K562 (cell line): ENCODE results near the gene PLD6. TPM values are rescaled to one million over a fixed set of nuclear protein-coding genes. Genes with fewer than 3 reads are reported as not detected.

ENCODE experiments used
- NFXL1 ChIP-seq: fragments of 450-650 bp; formaldehyde crosslinking; IDR thresholded peaks from 2 replicates; pipeline ENCODE4 v1.4.0; 2021; ENCODE audit warnings: mild to moderate bottlenecking
- NUFIP1 ChIP-seq: fragments of 450-650 bp; IDR thresholded peaks from 2 replicates; pipeline ENCODE4 v1.6.1; 2018; ENCODE audit not compliant: partially characterized antibody
- PHF21A ChIP-seq: fragments of 450-650 bp; IDR thresholded peaks from 2 replicates; pipeline ENCODE4 v1.6.1; 2017; ENCODE audit warnings: low read depth, borderline replicate concordance
- RBM15 ChIP-seq: fragments of 200-400 bp; formaldehyde crosslinking; IDR thresholded peaks from 2 replicates; pipeline ENCODE4 v1.6.1; 2018; ENCODE audit warnings: mild to moderate bottlenecking, low read length, moderate library complexity; ENCODE audit not compliant: insufficient read depth
- SIX5 ChIP-seq, 2 experiments: IDR thresholded peaks; 2 replicates each; pipeline ENCODE4 v1.6.1; 2011; ENCODE audit warnings: low read length in 2 of 2, borderline replicate concordance in 1 of 2, low read depth in 1 of 2, mild to moderate bottlenecking in 1 of 2, moderate library complexity in 1 of 2; ENCODE audit not compliant: insufficient read depth in 1 of 2
- TBP ChIP-seq: optimal IDR thresholded peaks from 2 replicates; pipeline ENCODE3; 2011; ENCODE audit warnings: low read depth, low read length, improper control_type of control experiment
- ZNF217 ChIP-seq: sonication (generic); formaldehyde crosslinking; IDR thresholded peaks from 2 replicates; pipeline ENCODE4 v1.8.0; 2022; ENCODE audit warnings: mild to moderate bottlenecking, missing genetic modification reagents
- ZNF274 ChIP-seq: IDR thresholded peaks from 2 replicates; pipeline ENCODE4 v1.6.1; 2011; ENCODE audit warnings: low read depth, mild to moderate bottlenecking, low read length, moderate library complexity, borderline replicate concordance
- ZNF586 ChIP-seq: fragments of 450-650 bp; formaldehyde crosslinking; conservative IDR thresholded peaks from 2 replicates; pipeline ENCODE4 v1.4.0; 2020; ENCODE audit warnings: mild to moderate bottlenecking, moderate library complexity
- ZNF695 ChIP-seq: fragments of 450-650 bp; formaldehyde crosslinking; IDR thresholded peaks from 2 replicates; pipeline ENCODE4 v1.4.0; 2020; ENCODE audit warnings: mild to moderate bottlenecking, moderate library complexity
- ZNF696 ChIP-seq: fragments of 250-450 bp; sonication (Bioruptor Pico); conservative IDR thresholded peaks from 2 replicates; pipeline ENCODE4 v1.4.0; 2020; ENCODE audit warnings: mild to moderate bottlenecking, moderate library complexity
- ZNF699 ChIP-seq: fragments of 250-450 bp; sonication (Bioruptor Pico); IDR thresholded peaks from 2 replicates; pipeline ENCODE4 v1.8.0; 2021; ENCODE audit warnings: mild to moderate bottlenecking, moderate library complexity; ENCODE audit not compliant: insufficient replicate concordance
- ZSCAN32 ChIP-seq: fragments of 450-650 bp; formaldehyde crosslinking; IDR thresholded peaks from 2 replicates; pipeline ENCODE4 v1.4.0; 2020; ENCODE audit warnings: mild to moderate bottlenecking, moderate library complexity
- polyA plus RNA-seq, 8 experiments: library from polyadenylated mRNA; depleted of rRNA in 4 of 8; stranded (reverse) in 5 of 8; unstranded in 3 of 8; fragments of >200 nt; fragmentation: Nextera tagmentation in 2 of 8; fragmentation: Illumina TruSeq in 1 of 8; extraction: Ambion mirVana in 2 of 8; extraction: Trizol in 1 of 8; gene quantifications; 2 replicates each; pipeline versions ENCODE4 v1.2.1 to v1.2.3, GENCODE V29; 2011 to 2014; ENCODE audit warnings: inconsistent platforms in 1 of 8, missing spikeins in 1 of 8
- total RNA-seq, 7 experiments: library from RNA; depleted of rRNA in 6 of 7; stranded (reverse); fragments of >200 nt in 6 of 7; fragmentation: Illumina TruSeq in 2 of 7; extraction: Trizol in 2 of 7; gene quantifications; 2 replicates each; pipeline versions ENCODE4 v1.2.1 to v1.2.3, GENCODE V29; 2011 to 2021; ENCODE audit warnings: low replicate concordance in 1 of 7
- TF ChIP-seq, protein P1 (sequence below): fragments of 250-450 bp; sonication (Bioruptor Pico); IDR thresholded peaks from 2 replicates; pipeline ENCODE4 v1.5.0; 2020; ENCODE audit warnings: mild to moderate bottlenecking, borderline replicate concordance
- TF ChIP-seq, protein P2 (sequence below): fragments of 150-350 bp; IDR thresholded peaks from 2 replicates; pipeline ENCODE4 v1.6.1; 2014; ENCODE audit warnings: low read depth, mild to moderate bottlenecking, low read length, borderline replicate concordance
- TF ChIP-seq, protein P3 (sequence below): sonication (generic); IDR thresholded peaks from 2 replicates; pipeline ENCODE4 v1.6.1; 2016
- TF ChIP-seq, protein P4 (sequence below): sonication (generic); formaldehyde crosslinking; IDR thresholded peaks from 2 replicates; pipeline ENCODE4 v1.8.1; 2022; ENCODE audit warnings: missing genetic modification reagents
- TF ChIP-seq, protein P5 (sequence below): fragments of 450-650 bp; IDR thresholded peaks from one replicate; pipeline ENCODE4 v1.6.1; 2018; ENCODE audit warnings: mild to moderate bottlenecking, moderate library complexity; ENCODE audit not compliant: partially characterized antibody

PLD6 gene
- total and polyA plus RNA-seq, 9 of the 15 experiments (the other 6 are each of a cell fraction or from before 2014, with no cell fraction given), result 3.6 to 15.6 (median 10.0) TPM

DNA sequence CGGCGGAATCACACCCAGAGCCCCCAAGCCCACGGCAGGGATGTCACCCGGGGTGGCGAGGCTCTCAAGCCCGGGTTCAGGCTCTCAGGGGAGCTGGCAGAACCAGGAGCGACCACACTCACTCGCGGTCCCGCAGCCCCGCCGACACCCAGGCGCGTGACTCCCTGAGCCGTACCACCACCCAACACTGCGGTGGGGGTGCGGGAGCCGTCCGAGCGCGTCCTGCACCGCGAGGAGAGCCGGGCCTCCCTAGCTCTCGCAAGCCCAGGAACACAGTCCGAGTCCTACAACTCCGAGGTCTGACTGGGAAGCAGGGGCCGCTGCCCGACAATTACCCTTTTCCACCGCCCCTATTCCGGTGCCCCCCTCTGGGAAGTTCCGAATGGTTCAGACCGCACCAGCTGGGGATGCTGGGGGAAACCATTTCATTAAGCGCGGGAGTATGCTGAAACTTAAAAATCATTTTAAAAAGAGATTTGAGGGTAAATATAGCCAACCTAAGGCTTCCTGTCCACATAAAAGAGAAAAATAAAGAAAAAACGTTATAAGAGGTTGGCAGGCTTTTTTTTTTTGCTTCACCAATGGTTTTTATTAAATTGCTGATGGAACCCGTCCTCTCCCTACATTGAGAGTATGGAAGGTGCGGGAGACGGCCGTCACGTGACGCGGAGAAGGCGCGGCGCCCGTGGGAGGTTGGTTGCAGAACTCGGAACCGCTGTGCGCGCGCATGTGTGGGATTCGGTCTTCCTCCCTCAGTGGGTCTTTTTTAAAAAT is 31.1 kb upstream of the PLD6 start, which contains the start of gene FLCN (continued):
- TF ChIP-seq, protein P1, sequence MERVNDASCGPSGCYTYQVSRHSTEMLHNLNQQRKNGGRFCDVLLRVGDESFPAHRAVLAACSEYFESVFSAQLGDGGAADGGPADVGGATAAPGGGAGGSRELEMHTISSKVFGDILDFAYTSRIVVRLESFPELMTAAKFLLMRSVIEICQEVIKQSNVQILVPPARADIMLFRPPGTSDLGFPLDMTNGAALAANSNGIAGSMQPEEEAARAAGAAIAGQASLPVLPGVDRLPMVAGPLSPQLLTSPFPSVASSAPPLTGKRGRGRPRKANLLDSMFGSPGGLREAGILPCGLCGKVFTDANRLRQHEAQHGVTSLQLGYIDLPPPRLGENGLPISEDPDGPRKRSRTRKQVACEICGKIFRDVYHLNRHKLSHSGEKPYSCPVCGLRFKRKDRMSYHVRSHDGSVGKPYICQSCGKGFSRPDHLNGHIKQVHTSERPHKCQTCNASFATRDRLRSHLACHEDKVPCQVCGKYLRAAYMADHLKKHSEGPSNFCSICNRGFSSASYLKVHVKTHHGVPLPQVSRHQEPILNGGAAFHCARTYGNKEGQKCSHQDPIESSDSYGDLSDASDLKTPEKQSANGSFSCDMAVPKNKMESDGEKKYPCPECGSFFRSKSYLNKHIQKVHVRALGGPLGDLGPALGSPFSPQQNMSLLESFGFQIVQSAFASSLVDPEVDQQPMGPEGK (CRISPR knock-in tag), result no peak
- TF ChIP-seq, protein P2, sequence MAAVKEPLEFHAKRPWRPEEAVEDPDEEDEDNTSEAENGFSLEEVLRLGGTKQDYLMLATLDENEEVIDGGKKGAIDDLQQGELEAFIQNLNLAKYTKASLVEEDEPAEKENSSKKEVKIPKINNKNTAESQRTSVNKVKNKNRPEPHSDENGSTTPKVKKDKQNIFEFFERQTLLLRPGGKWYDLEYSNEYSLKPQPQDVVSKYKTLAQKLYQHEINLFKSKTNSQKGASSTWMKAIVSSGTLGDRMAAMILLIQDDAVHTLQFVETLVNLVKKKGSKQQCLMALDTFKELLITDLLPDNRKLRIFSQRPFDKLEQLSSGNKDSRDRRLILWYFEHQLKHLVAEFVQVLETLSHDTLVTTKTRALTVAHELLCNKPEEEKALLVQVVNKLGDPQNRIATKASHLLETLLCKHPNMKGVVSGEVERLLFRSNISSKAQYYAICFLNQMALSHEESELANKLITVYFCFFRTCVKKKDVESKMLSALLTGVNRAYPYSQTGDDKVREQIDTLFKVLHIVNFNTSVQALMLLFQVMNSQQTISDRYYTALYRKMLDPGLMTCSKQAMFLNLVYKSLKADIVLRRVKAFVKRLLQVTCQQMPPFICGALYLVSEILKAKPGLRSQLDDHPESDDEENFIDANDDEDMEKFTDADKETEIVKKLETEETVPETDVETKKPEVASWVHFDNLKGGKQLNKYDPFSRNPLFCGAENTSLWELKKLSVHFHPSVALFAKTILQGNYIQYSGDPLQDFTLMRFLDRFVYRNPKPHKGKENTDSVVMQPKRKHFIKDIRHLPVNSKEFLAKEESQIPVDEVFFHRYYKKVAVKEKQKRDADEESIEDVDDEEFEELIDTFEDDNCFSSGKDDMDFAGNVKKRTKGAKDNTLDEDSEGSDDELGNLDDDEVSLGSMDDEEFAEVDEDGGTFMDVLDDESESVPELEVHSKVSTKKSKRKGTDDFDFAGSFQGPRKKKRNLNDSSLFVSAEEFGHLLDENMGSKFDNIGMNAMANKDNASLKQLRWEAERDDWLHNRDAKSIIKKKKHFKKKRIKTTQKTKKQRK, result no peak
- TF ChIP-seq, protein P3, sequence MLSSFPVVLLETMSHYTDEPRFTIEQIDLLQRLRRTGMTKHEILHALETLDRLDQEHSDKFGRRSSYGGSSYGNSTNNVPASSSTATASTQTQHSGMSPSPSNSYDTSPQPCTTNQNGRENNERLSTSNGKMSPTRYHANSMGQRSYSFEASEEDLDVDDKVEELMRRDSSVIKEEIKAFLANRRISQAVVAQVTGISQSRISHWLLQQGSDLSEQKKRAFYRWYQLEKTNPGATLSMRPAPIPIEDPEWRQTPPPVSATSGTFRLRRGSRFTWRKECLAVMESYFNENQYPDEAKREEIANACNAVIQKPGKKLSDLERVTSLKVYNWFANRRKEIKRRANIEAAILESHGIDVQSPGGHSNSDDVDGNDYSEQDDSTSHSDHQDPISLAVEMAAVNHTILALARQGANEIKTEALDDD, result no peak
- TF ChIP-seq ZNF695 (CRISPR knock-in tag) (no peak), ZNF696 (CRISPR knock-in tag) (no peak), SIX5 (IDR thresholded peaks at IDR 0.05; ENCODE audit: borderline replicate concordance in 1 of 2, insufficient read depth in 1 of 2, low read depth in 1 of 2, low read length in 2 of 2) (peak in 1 of 2 experiments; percentile 31; a peak in 2 of 4 replicates), ZNF217 (CRISPR knock-in tag) (no peak), TBP (peak; percentile 64), NFXL1 (CRISPR knock-in tag) (no peak), ZNF274 (no peak), ZNF699 (CRISPR knock-in tag) (no peak), ZSCAN32 (CRISPR knock-in tag) (no peak), ZNF586 (no peak), PHF21A (peak; percentile 76; the same call in 1 of the 2 replicates), RBM15 (no peak), NUFIP1 (peak; percentile 93)
- TF ChIP-seq, protein P4, sequence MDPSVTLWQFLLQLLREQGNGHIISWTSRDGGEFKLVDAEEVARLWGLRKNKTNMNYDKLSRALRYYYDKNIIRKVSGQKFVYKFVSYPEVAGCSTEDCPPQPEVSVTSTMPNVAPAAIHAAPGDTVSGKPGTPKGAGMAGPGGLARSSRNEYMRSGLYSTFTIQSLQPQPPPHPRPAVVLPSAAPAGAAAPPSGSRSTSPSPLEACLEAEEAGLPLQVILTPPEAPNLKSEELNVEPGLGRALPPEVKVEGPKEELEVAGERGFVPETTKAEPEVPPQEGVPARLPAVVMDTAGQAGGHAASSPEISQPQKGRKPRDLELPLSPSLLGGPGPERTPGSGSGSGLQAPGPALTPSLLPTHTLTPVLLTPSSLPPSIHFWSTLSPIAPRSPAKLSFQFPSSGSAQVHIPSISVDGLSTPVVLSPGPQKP (CRISPR knock-in tag), result no peak
- TF ChIP-seq, protein P5, sequence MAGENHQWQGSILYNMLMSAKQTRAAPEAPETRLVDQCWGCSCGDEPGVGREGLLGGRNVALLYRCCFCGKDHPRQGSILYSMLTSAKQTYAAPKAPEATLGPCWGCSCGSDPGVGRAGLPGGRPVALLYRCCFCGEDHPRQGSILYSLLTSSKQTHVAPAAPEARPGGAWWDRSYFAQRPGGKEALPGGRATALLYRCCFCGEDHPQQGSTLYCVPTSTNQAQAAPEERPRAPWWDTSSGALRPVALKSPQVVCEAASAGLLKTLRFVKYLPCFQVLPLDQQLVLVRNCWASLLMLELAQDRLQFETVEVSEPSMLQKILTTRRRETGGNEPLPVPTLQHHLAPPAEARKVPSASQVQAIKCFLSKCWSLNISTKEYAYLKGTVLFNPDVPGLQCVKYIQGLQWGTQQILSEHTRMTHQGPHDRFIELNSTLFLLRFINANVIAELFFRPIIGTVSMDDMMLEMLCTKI, result no peak
